AG04450 (cell line): ENCODE results near the gene FOXJ1. TPM values are rescaled to one million over a fixed set of nuclear protein-coding genes. Genes with fewer than 3 reads are reported as not detected.

Experiments used
- CTCF ChIA-PET: fragments of 300-600, 350-600 bp; formaldehyde crosslinking; extraction: SDS; loops from one replicate; lab custom pipeline; 2022; ENCODE audit warnings: antibody characterized with exemption, inconsistent platforms; lab: Charles Lee
- POLR2A ChIA-PET: fragments of 350-600 bp; formaldehyde crosslinking; extraction: SDS; loops from one replicate; lab custom pipeline; 2021; ENCODE audit warnings: antibody characterized with exemption, inconsistent platforms; lab: Yijun Ruan, JAX
- DNase-seq: peaks from one replicate; pipeline ENCODE4 v3.0.0-alpha.2; 2011; ENCODE audit warnings: low read depth, low spot score
- H3K27ac ChIP-seq: one replicate; pipeline ENCODE4 v1.5.1; 2012; ENCODE audit warnings: low read depth, low read length, control low read depth
- H3K27me3 ChIP-seq: one replicate; pipeline ENCODE4 v1.6.0; 2012; ENCODE audit warnings: low read length; ENCODE audit not compliant: control insufficient read depth, insufficient read depth
- H3K4me3 ChIP-seq: 2 replicates; pipeline ENCODE4 v1.5.1; 2011; ENCODE audit warnings: mild to moderate bottlenecking, low read depth, low read length, control low read depth
- H3K9me3 ChIP-seq: 2 replicates; pipeline ENCODE4 v1.5.1; 2012; ENCODE audit warnings: low read length; ENCODE audit not compliant: control insufficient read depth, insufficient read depth
- CTCF ChIP-seq: IDR thresholded peaks from 2 replicates; pipeline ENCODE4 v1.5.1; 2011; ENCODE audit warnings: low read depth, low read length, control low read depth, inconsistent platforms
- polyA plus RNA-seq: library from polyadenylated mRNA; depleted of rRNA; stranded (reverse); fragments of >200 nt; gene quantifications from 2 replicates; pipeline ENCODE4 v1.2.3, GENCODE V29; 2011

The FOXJ1 gene
- polyA plus RNA-seq, 1 experiment: not detected

GRCh38 chr17:76089680-76090516, 51.1 kb downstream of the FOXJ1 start:
- no peak overlapping the region for H3K27ac ChIP-seq
- ChIA-PET POLR2A (interaction anchor here (0.7 kb wide), 1 partner anchor 32 kb away, joined by 3 read pairs; no protein-coding TSS in a partner anchor), CTCF (no interaction called here)
- DNase-seq: no peak
- no peaks in the 10 kb centered on the region for H3K9me3 ChIP-seq
- no peaks in the 10 kb centered on the region for H3K27me3 ChIP-seq
- TF ChIP-seq CTCF: no peak
- H3K4me3 ChIP-seq: no peak overlapping the region

GRCh38 chr17:76088868-76089576, 52.0 kb downstream of the FOXJ1 start:
- H3K27ac ChIP-seq: no peak overlapping the region
- H3K4me3 ChIP-seq: no peak overlapping the region
- TF ChIP-seq CTCF: no peak
- ChIA-PET CTCF (no interaction called here), POLR2A (no interaction called here)
- no peak for DNase-seq
- no peaks in the 10 kb centered on the region for H3K9me3 ChIP-seq
- H3K27me3 ChIP-seq: no peaks in the 10 kb centered on the region

GRCh38 chr17:76088041-76088867, 52.8 kb downstream of the FOXJ1 start:
- DNase-seq: no peak
- POLR2A ChIA-PET: interaction anchor here (0.6 kb wide), 1 partner anchor 11 kb away, joined by 3 read pairs; no protein-coding TSS in a partner anchor
- CTCF ChIA-PET: no interaction called here
- Histone ChIP-seq H3K4me3 (no peak overlapping the region), H3K27me3 (no peaks in the 10 kb centered on the region), H3K27ac (no peak overlapping the region), H3K9me3 (no peaks in the 10 kb centered on the region)
- TF ChIP-seq CTCF: peak; percentile 12; the same call in 1 of the 2 replicates

- no peak for TF ChIP-seq CTCF
- Histone ChIP-seq H3K4me3 (no peak overlapping the region), H3K27ac (no peak overlapping the region), H3K9me3 (no peaks in the 10 kb centered on the region), H3K27me3 (no peaks in the 10 kb centered on the region)
- CTCF ChIA-PET: no interaction called here
- DNase-seq: no peak
- POLR2A ChIA-PET: interaction anchor here (0.6 to 1.3 kb wide), 2 partner anchors 10 to 15 kb away, joined by 3 read pairs; partner anchors contain the start of gene SRP68
Measured at GRCh38 chr17:76087531-76087930, 53.5 kb downstream of the FOXJ1 start.
